Measurements from ENCODE around the gene THUMPD2.

THUMPD2 gene, protein sequence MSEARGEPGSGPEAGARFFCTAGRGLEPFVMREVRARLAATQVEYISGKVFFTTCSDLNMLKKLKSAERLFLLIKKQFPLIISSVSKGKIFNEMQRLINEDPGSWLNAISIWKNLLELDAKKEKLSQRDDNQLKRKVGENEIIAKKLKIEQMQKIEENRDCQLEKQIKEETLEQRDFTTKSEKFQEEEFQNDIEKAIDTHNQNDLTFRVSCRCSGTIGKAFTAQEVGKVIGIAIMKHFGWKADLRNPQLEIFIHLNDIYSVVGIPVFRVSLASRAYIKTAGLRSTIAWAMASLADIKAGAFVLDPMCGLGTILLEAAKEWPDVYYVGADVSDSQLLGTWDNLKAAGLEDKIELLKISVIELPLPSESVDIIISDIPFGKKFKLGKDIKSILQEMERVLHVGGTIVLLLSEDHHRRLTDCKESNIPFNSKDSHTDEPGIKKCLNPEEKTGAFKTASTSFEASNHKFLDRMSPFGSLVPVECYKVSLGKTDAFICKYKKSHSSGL

DNA sequence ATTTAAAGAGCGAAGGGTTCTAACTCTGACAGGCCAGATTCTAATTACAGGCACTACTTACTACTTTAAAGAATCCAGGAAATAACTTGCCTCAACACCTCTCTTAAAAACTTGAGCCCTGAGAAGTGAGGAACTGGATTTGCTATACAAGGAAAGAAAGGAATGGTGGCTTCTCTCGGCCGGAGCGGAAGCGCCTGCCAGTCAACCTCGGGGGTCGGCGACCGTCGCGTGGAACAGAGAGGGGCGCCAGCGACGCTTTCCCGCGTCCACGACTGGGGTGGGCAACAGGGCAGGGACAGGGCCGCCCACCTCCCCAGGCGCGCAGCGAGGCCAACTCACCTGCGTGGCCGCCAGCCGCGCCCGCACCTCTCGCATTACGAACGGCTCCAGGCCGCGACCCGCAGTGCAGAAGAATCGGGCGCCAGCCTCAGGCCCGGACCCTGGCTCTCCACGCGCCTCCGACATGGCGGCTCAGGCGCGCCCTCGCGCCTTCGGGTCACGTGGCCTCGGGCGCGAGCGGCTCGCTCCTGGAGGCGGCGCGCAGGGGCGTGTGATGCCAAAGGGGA lies at the start of gene THUMPD2:
Gene THUMPD2, minus strand, starts transcription at position 484 of the 566 bp plus-strand sequence. Its CDS starts 19 bp downstream, at position 465.
- DNase-seq (ENCODE audit: low read depth, low spot score) = no peak
- TF ChIP-seq, protein P1, sequence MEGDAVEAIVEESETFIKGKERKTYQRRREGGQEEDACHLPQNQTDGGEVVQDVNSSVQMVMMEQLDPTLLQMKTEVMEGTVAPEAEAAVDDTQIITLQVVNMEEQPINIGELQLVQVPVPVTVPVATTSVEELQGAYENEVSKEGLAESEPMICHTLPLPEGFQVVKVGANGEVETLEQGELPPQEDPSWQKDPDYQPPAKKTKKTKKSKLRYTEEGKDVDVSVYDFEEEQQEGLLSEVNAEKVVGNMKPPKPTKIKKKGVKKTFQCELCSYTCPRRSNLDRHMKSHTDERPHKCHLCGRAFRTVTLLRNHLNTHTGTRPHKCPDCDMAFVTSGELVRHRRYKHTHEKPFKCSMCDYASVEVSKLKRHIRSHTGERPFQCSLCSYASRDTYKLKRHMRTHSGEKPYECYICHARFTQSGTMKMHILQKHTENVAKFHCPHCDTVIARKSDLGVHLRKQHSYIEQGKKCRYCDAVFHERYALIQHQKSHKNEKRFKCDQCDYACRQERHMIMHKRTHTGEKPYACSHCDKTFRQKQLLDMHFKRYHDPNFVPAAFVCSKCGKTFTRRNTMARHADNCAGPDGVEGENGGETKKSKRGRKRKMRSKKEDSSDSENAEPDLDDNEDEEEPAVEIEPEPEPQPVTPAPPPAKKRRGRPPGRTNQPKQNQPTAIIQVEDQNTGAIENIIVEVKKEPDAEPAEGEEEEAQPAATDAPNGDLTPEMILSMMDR (IDR thresholded peaks at IDR 0.05; ENCODE audit: insufficient read depth, low read length, missing control alignments) = no peak
- POLR2A ChIA-PET = no interaction called here
- peak within 1 kb of the TSS; percentile 77 for H3K4me3 ChIP-seq (ENCODE audit: low read depth, low read length)
- CTCF ChIA-PET = no interaction called here

GRCh38 chr2:39821871-39822270 lies 42.8 kb upstream of the THUMPD2 start:
- TF ChIP-seq, protein P1 (IDR thresholded peaks at IDR 0.05; ENCODE audit: insufficient read depth, low read length, missing control alignments) = no peak
- DNase-seq (ENCODE audit: low read depth, low spot score) = no peak
- ChIA-PET POLR2A (no interaction called here), CTCF (interaction anchor here (1.6 kb wide), 1 partner anchor 16 kb away, joined by 8 read pairs; no protein-coding TSS in a partner anchor)
- H3K4me3 ChIP-seq (ENCODE audit: low read depth, low read length) = no peak overlapping the region

DNA sequence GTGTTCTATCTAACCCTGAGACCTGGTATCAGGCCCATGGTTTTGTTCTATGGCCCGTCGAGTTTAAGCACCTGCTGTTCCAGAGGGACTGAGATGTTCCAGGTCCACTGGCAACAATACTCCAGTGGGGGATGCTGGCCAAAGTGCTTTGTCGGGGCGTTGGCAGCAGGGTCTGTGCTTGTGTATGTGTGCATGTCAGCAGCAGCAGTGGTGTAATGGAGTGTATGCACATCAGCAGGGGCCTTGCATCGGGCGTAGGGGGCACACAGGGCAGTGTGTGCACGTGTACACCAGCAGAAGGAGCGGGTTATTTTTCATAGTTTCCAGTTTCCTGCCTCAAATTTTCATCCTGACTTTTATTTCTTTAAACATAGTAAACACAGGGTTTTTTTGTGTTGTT lies 37.8 kb upstream of the THUMPD2 start:
- TF ChIP-seq, protein P1 (IDR thresholded peaks at IDR 0.05; ENCODE audit: insufficient read depth, low read length, missing control alignments) = no peak
- CTCF ChIA-PET = no interaction called here
- no peak overlapping the region for H3K4me3 ChIP-seq (ENCODE audit: low read depth, low read length)
- POLR2A ChIA-PET = no interaction called here
- DNase-seq (ENCODE audit: low read depth, low spot score) = no peak

GRCh38 chr2:39816428-39816827 lies 37.4 kb upstream of the THUMPD2 start:
- no peak for DNase-seq (ENCODE audit: low read depth, low spot score)
- POLR2A ChIA-PET = no interaction called here
- H3K4me3 ChIP-seq (ENCODE audit: low read depth, low read length) = no peak overlapping the region
- CTCF ChIA-PET = interaction anchor here (1.4 kb wide), 1 partner anchor 21 kb away, joined by 3 read pairs; no protein-coding TSS in a partner anchor
- TF ChIP-seq, protein P1 (IDR thresholded peaks at IDR 0.05; ENCODE audit: insufficient read depth, low read length, missing control alignments) = no peak

GRCh38 chr2:39805936-39806608 lies 27.0 kb upstream of the THUMPD2 start:
- POLR2A ChIA-PET = no interaction called here
- peak; percentile 4 for DNase-seq (ENCODE audit: low read depth, low spot score)
- TF ChIP-seq, protein P1 (IDR thresholded peaks at IDR 0.05; ENCODE audit: insufficient read depth, low read length, missing control alignments) = no peak
- no peak overlapping the region for H3K4me3 ChIP-seq (ENCODE audit: low read depth, low read length)
- CTCF ChIA-PET = no interaction called here

GRCh38 chr2:39803839-39804238 lies 24.8 kb upstream of the THUMPD2 start:
- POLR2A ChIA-PET = no interaction called here

More at GRCh38 chr2:39803839-39804238, 24.8 kb upstream of the THUMPD2 start:
- DNase-seq (ENCODE audit: low read depth, low spot score) = no peak
- H3K4me3 ChIP-seq (ENCODE audit: low read depth, low read length) = no peak overlapping the region
- CTCF ChIA-PET = no interaction called here
- TF ChIP-seq, protein P1 (IDR thresholded peaks at IDR 0.05; ENCODE audit: insufficient read depth, low read length, missing control alignments) = no peak
